Measurements from ENCODE around the gene MPV17L2.
"Not testable (repeated sequence)": the region's sequence is repeated elsewhere in the genome, so short reads cannot be mapped to it uniquely, and the experiment has no call there.

The MPV17L2 gene

GRCh38 chr19:18192673-18193387, at the start of gene MPV17L2:
Gene MPV17L2 (plus strand): TSS chr19:18193218. CDS start chr19:18193282, 64 bp downstream.
- DNase-seq (ENCODE audit: low read depth, low spot score), result peak; percentile 95

GRCh38 chr19:18143902-18144301, 49.1 kb upstream of the MPV17L2 start:
- no peak for DNase-seq (ENCODE audit: low read depth, low spot score)

- no peak for DNase-seq (ENCODE audit: low read depth, low spot score)
Observed at GRCh38 chr19:18144361-18144760, 48.7 kb upstream of the MPV17L2 start.

GRCh38 chr19:18144906-18145305, 48.1 kb upstream of the MPV17L2 start:
- DNase-seq (ENCODE audit: low read depth, low spot score), result no peak

GRCh38 chr19:18145391-18145999, 47.5 kb upstream of the MPV17L2 start:
- no peak for DNase-seq (ENCODE audit: low read depth, low spot score)

GRCh38 chr19:18147396-18147795, 45.6 kb upstream of the MPV17L2 start:
- DNase-seq (ENCODE audit: low read depth, low spot score), result no peak

- DNase-seq (ENCODE audit: low read depth, low spot score), result no peak
Observed at GRCh38 chr19:18149596-18149975, 43.4 kb upstream of the MPV17L2 start.

GRCh38 chr19:18150776-18151624, 42.0 kb upstream of the MPV17L2 start:
- no peak for DNase-seq (ENCODE audit: low read depth, low spot score)

- peak; percentile 94 for DNase-seq (ENCODE audit: low read depth, low spot score)
Observed at GRCh38 chr19:18152442-18152816, 40.6 kb upstream of the MPV17L2 start.

- peak; percentile 99 for DNase-seq (ENCODE audit: low read depth, low spot score)
Observed at GRCh38 chr19:18152817-18153555, 40.0 kb upstream of the MPV17L2 start, which contains the start of gene PIK3R2. Gene PIK3R2 (plus strand): TSS chr19:18153163. CDS start chr19:18155880, 2,717 bp downstream.

GRCh38 chr19:18153556-18154134, 39.4 kb upstream of the MPV17L2 start:
- DNase-seq (ENCODE audit: low read depth, low spot score), result no peak

GRCh38 chr19:18155095-18156087, 37.6 kb upstream of the MPV17L2 start:
- DNase-seq (ENCODE audit: low read depth, low spot score), result no peak

GRCh38 chr19:18156268-18156667, 36.8 kb upstream of the MPV17L2 start:
- DNase-seq (ENCODE audit: low read depth, low spot score), result no peak

GRCh38 chr19:18156841-18157464, 36.1 kb upstream of the MPV17L2 start:
- no peak for DNase-seq (ENCODE audit: low read depth, low spot score)

GRCh38 chr19:18157465-18158063, 35.5 kb upstream of the MPV17L2 start:
- DNase-seq (ENCODE audit: low read depth, low spot score), result no peak

GRCh38 chr19:18158467-18158866, 34.6 kb upstream of the MPV17L2 start:
- no peak for DNase-seq (ENCODE audit: low read depth, low spot score)

- DNase-seq (ENCODE audit: low read depth, low spot score), result not testable (repeated sequence)
Observed at GRCh38 chr19:18159059-18159616, 33.9 kb upstream of the MPV17L2 start.

GRCh38 chr19:18159810-18160209, 33.2 kb upstream of the MPV17L2 start:
- no peak for DNase-seq (ENCODE audit: low read depth, low spot score)

GRCh38 chr19:18160493-18160970, 32.5 kb upstream of the MPV17L2 start:
- no peak for DNase-seq (ENCODE audit: low read depth, low spot score)

Data from activated naive CD8-positive, alpha-beta T cell treated with anti-CD3 and anti-CD28 coated beads, Interleukin-2, amount 50 U/mL, for 16 hours (primary cell).